Keratinocyte (primary cell): ENCODE results near the gene LELP1. TPM values are rescaled to one million over a fixed set of nuclear protein-coding genes. Genes with fewer than 3 reads are reported as not detected.

Experiments
- DNase-seq: peaks from one replicate; pipeline ENCODE4 v3.0.0-alpha.2; 2011; ENCODE audit warnings: low read depth, missing footprints, low spot score
- FAIRE-seq: peaks from 2 replicates; lab custom pipeline; 2011; peaks lifted over from hg19 to GRCh38; lab: Jason Lieb, UNC
- H2AFZ ChIP-seq: 2 replicates; pipeline ENCODE4 v1.6.0; 2012; ENCODE audit warnings: low read length, control low read depth, inconsistent platforms; ENCODE audit not compliant: control insufficient read depth
- H3K27ac ChIP-seq: 2 replicates; pipeline ENCODE4 v1.5.1; 2011; ENCODE audit warnings: low read length; ENCODE audit not compliant: control insufficient read depth, insufficient read depth
- H3K27me3 ChIP-seq: 3 replicates; pipeline ENCODE4 v1.6.0; 2011; ENCODE audit warnings: low read length; ENCODE audit not compliant: control insufficient read depth, insufficient read depth; ENCODE audit errors: extremely low read depth
- H3K36me3 ChIP-seq, 2 experiments: 2 replicates in 1 of 2; 3 replicates in 1 of 2; pipeline ENCODE4 v1.5.1; 2011; ENCODE audit warnings: low read length in 2 of 2, mild to moderate bottlenecking in 1 of 2; ENCODE audit not compliant: control insufficient read depth in 2 of 2, insufficient read depth in 2 of 2; ENCODE audit errors: extremely low read depth in 1 of 2
- H3K4me1 ChIP-seq: 3 replicates; pipeline ENCODE4 v1.5.1; 2011; ENCODE audit warnings: low read length; ENCODE audit not compliant: control insufficient read depth, insufficient read depth; ENCODE audit errors: extremely low read depth
- H3K4me2 ChIP-seq: 3 replicates; pipeline ENCODE4 v1.6.0; 2011; ENCODE audit warnings: low read depth, low read length; ENCODE audit not compliant: control insufficient read depth, insufficient read depth; ENCODE audit errors: extremely low read depth
- H3K4me3 ChIP-seq, 3 experiments: fragments of 200-600 bp in 1 of 3; sonication (generic) in 1 of 3; 2 replicates in 2 of 3; 3 replicates in 1 of 3; pipeline ENCODE4 v1.5.1; 2011 to 2016; ENCODE audit warnings: low read length in 3 of 3, mild to moderate bottlenecking in 3 of 3, control low read depth in 2 of 3, inconsistent platforms in 1 of 3, low read depth in 1 of 3, mixed read lengths in 1 of 3, mixed run types in 1 of 3, moderate library complexity in 1 of 3; ENCODE audit not compliant: control insufficient read depth in 2 of 3, insufficient read depth in 2 of 3; ENCODE audit errors: extremely low read depth in 1 of 3
- H3K79me2 ChIP-seq: 2 replicates; pipeline ENCODE4 v1.6.0; 2012; ENCODE audit warnings: low read length; ENCODE audit not compliant: control insufficient read depth, insufficient read depth
- H3K9ac ChIP-seq: 3 replicates; pipeline ENCODE4 v1.6.0; 2011; ENCODE audit warnings: low read length; ENCODE audit not compliant: control insufficient read depth, insufficient read depth; ENCODE audit errors: extremely low read depth
- H3K9me1 ChIP-seq: 3 replicates; pipeline ENCODE4 v1.6.0; 2011; ENCODE audit warnings: low read length; ENCODE audit not compliant: control insufficient read depth, insufficient read depth; ENCODE audit errors: extremely low read depth
- H3K9me3 ChIP-seq: 2 replicates; pipeline ENCODE4 v1.5.1; 2012; ENCODE audit warnings: low read depth, low read length; ENCODE audit not compliant: control insufficient read depth
- H4K20me1 ChIP-seq: 3 replicates; pipeline ENCODE4 v1.6.0; 2011; ENCODE audit warnings: low read length; ENCODE audit not compliant: control insufficient read depth, insufficient read depth; ENCODE audit errors: extremely low read depth
- EZH2 ChIP-seq: IDR thresholded peaks from one replicate; pipeline ENCODE4 v1.6.1; 2012; ENCODE audit warnings: inconsistent platforms, mild to moderate bottlenecking, low read length, moderate library complexity
- dilution Hi-C: fragments of 300-500 bp; cut with MboI; formaldehyde crosslinking; loops from one replicate; pipeline ENCODE4 v1.7.0; 2020; ENCODE audit warnings: low sequenced_read_pairs; ENCODE audit not compliant: extremely low pct_ligation_motif_present
- polyA plus RNA-seq, 5 experiments: library from polyadenylated mRNA; depleted of rRNA in 3 of 5; stranded (reverse) in 3 of 5; stranded (forward) in 1 of 5; unstranded in 1 of 5; fragments of >200 nt; gene quantifications; 1 replicate in 1 of 5; 2 replicates in 3 of 5; 3 replicates in 1 of 5; pipeline versions ENCODE4 v1.2.1 to v1.2.3, GENCODE V29; 2011 to 2012; ENCODE audit warnings: missing spikeins in 2 of 5, low read depth in 1 of 5, low replicate concordance in 1 of 5
- TF ChIP-seq, protein P1 (sequence below), 3 experiments: IDR thresholded peaks in 1 of 3; conservative IDR thresholded peaks in 1 of 3; optimal IDR thresholded peaks in 1 of 3; 2 replicates in 2 of 3; 3 replicates in 1 of 3; pipeline versions ENCODE3 to v1.5.1; 2011; ENCODE audit warnings: low read length in 3 of 3, mild to moderate bottlenecking in 3 of 3, moderate library complexity in 2 of 3, control low read depth in 1 of 3, inconsistent platforms in 1 of 3; ENCODE audit not compliant: insufficient read depth in 2 of 3; ENCODE audit errors: extremely low read depth in 1 of 3

The LELP1 gene
- polyA plus RNA-seq, 1 donor (not counting 4 experiments of a cell fraction or from before 2014, with no cell fraction given): not detected

DNA sequence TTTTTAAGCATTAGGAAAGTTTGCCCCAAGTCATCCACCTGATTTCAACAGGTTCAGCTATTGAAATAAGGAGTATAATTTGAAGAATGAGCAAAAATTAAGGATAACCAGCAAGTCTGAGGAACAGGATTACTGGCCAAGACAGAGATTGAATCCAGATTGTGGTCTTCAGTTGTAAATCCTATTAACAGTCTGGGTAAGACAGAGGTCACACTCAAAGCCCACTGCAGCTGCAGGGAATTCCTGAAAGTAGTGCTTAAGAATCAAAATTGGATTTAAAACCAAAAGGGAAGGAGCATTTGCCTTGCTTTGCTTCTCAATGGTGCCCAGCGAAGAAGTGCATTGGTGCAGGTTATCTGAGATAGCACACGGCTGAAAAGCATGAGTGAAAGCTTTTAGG is 49.8 kb downstream of the LELP1 start:
- Histone ChIP-seq H2AFZ (no peak overlapping the region), H3K27ac (no peak overlapping the region), H3K27me3 (peaks cover 4% of the 10 kb centered on the region), H3K4me3 (no peak overlapping the region), H3K9me3 (no peaks in the 10 kb centered on the region), H3K79me2 (no peaks in the 10 kb centered on the region), H3K36me3 (no peaks in the 10 kb centered on the region), H3K4me1 (no peaks in the 10 kb centered on the region), H3K9me1 (no peaks in the 10 kb centered on the region), H4K20me1 (no peaks in the 10 kb centered on the region), H3K4me2 (no peak overlapping the region), H3K9ac (no peak overlapping the region)
- no peak for DNase-seq
- no peak for FAIRE-seq
- dilution Hi-C loops: no loop called here
- TF ChIP-seq, protein P1, sequence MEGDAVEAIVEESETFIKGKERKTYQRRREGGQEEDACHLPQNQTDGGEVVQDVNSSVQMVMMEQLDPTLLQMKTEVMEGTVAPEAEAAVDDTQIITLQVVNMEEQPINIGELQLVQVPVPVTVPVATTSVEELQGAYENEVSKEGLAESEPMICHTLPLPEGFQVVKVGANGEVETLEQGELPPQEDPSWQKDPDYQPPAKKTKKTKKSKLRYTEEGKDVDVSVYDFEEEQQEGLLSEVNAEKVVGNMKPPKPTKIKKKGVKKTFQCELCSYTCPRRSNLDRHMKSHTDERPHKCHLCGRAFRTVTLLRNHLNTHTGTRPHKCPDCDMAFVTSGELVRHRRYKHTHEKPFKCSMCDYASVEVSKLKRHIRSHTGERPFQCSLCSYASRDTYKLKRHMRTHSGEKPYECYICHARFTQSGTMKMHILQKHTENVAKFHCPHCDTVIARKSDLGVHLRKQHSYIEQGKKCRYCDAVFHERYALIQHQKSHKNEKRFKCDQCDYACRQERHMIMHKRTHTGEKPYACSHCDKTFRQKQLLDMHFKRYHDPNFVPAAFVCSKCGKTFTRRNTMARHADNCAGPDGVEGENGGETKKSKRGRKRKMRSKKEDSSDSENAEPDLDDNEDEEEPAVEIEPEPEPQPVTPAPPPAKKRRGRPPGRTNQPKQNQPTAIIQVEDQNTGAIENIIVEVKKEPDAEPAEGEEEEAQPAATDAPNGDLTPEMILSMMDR (optimal IDR thresholded peaks at IDR 0.05 in 1 of 3, IDR thresholded peaks at IDR 0.05 in 1 of 3, conservative IDR thresholded peaks at IDR 0.05 in 1 of 3; ENCODE audit: extremely low read depth in 1 of 3, insufficient read depth in 2 of 3, low read length in 3 of 3): no peak
- TF ChIP-seq EZH2: no peak

- Histone ChIP-seq H3K9ac (no peak overlapping the region), H4K20me1 (no peaks in the 10 kb centered on the region), H3K4me2 (no peak overlapping the region), H3K9me1 (no peaks in the 10 kb centered on the region), H3K4me1 (no peaks in the 10 kb centered on the region), H2AFZ (no peak overlapping the region), H3K79me2 (no peaks in the 10 kb centered on the region), H3K27me3 (peaks cover 3% of the 10 kb centered on the region), H3K4me3 (no peak overlapping the region), H3K9me3 (no peaks in the 10 kb centered on the region), H3K27ac (no peak overlapping the region), H3K36me3 (no peaks in the 10 kb centered on the region)
- dilution Hi-C loops: no loop called here
- no peak for TF ChIP-seq EZH2
- no peak for FAIRE-seq
- DNase-seq: no peak
These were observed 50.5 kb downstream of the LELP1 start for GRCh38 chr1:153253693-153254092.

Other genes with a start within 250 kb of the LELP1 start
- 1.7 to 4.8 TPM (median 1.9 TPM) in 3 replicates for gene SPRR4, start 232.8 kb upstream of the LELP1 start, polyA plus RNA-seq
- gene SPRR1A, start 219.3 kb upstream of the LELP1 start, polyA plus RNA-seq: 5.5 to 35.0 TPM (median 18.0 TPM) in 3 replicates
- 2.9 to 8.3 TPM (median 5.4 TPM) in 3 replicates for gene SPRR3, start 201.7 kb upstream of the LELP1 start, polyA plus RNA-seq
- gene SPRR1B, start 172.2 kb upstream of the LELP1 start, polyA plus RNA-seq: 253 to 503 TPM (median 436 TPM) in 3 replicates
- gene SPRR2D, start 162.3 kb upstream of the LELP1 start, polyA plus RNA-seq: 6.6 to 29.4 TPM (median 13.4 TPM) in 3 replicates
- gene SPRR2A, start 145.9 kb upstream of the LELP1 start, polyA plus RNA-seq: 4.7 to 21.5 TPM (median 5.5 TPM) in 3 replicates
- 0.45 to 0.48 TPM in 2 of 3 replicates, not detected in the other for gene SPRR2B, start 131.8 kb upstream of the LELP1 start, polyA plus RNA-seq
- gene SPRR2E, start 108.9 kb upstream of the LELP1 start, polyA plus RNA-seq: 6.7 to 16.2 TPM (median 10.5 TPM) in 3 replicates
- not detected in 3 replicates for gene SPRR2F, start 89.9 kb upstream of the LELP1 start, polyA plus RNA-seq
- 0.73 to 6.2 TPM (median 3.3 TPM) in 3 replicates for gene SPRR2G, start 52.5 kb upstream of the LELP1 start, polyA plus RNA-seq
- gene PRR9, start 14.2 kb downstream of the LELP1 start, polyA plus RNA-seq: 2.6 to 6.6 TPM (median 2.8 TPM) in 3 replicates
- not detected in 3 replicates for gene LORICRIN, start 56.3 kb downstream of the LELP1 start, polyA plus RNA-seq
- gene PGLYRP3, start 109.5 kb downstream of the LELP1 start, polyA plus RNA-seq: 0.93 to 1.9 TPM (median 1.0 TPM) in 3 replicates
- 2.4 to 21.6 TPM (median 3.8 TPM) in 3 replicates for gene PGLYRP4, start 145.4 kb downstream of the LELP1 start, polyA plus RNA-seq
- gene S100A9, start 154.4 kb downstream of the LELP1 start, polyA plus RNA-seq: 238 to 1,827 TPM (median 297 TPM) in 3 replicates
- gene S100A12, start 172.2 kb downstream of the LELP1 start, polyA plus RNA-seq: 0.65 to 6.3 TPM (median 1.5 TPM) in 3 replicates
- gene S100A8, start 187.6 kb downstream of the LELP1 start, polyA plus RNA-seq: 99.7 to 1,918 TPM (median 403 TPM) in 3 replicates
- 0.01 TPM in 1 of 3 replicates, not detected in the others for gene S100A7A, start 213.1 kb downstream of the LELP1 start, polyA plus RNA-seq